H1 (cell line): ENCODE results near the gene PRKAR1B. TPM values are rescaled to one million over a fixed set of nuclear protein-coding genes. Genes with fewer than 3 reads are reported as not detected.

ENCODE experiments used
- CTCF ChIA-PET: fragments of 300-600 bp; sonication (Branson Sonifier 250); formaldehyde crosslinking; loops from one replicate; lab custom pipeline; 2021; ENCODE audit not compliant: partially characterized antibody; lab: Charles Lee
- POLR2A ChIA-PET: fragments of 300-600 bp; sonication (Branson Sonifier 250); formaldehyde crosslinking; loops from one replicate; lab custom pipeline; 2021; ENCODE audit warnings: inconsistent platforms; ENCODE audit not compliant: partially characterized antibody; lab: Charles Lee
- DNase-seq, 2 experiments: peaks; one replicate each; pipeline versions ENCODE4 v3.0.0 to v3.0.0-alpha.2; 2010 to 2022; ENCODE audit warnings: low spot score in 2 of 2, low read depth in 1 of 2, mixed read lengths in 1 of 2
- FAIRE-seq: peaks from 2 replicates; lab custom pipeline; 2011; peaks lifted over from hg19 to GRCh38; lab: Jason Lieb, UNC
- H2AFZ ChIP-seq: 2 replicates; pipeline ENCODE4 v1.8.1; 2012; ENCODE audit warnings: low read length, inconsistent platforms
- H2AK5ac ChIP-seq: 2 replicates; pipeline ENCODE4 v1.6.1; 2013; ENCODE audit warnings: low read depth, low read length
- H2BK120ac ChIP-seq: replicated peaks from 2 replicates; pipeline ENCODE3; 2013; ENCODE audit warnings: low read depth, low read length, inconsistent platforms
- H2BK12ac ChIP-seq: 2 replicates; pipeline ENCODE4 v1.6.1; 2013; ENCODE audit warnings: low read depth, low read length
- H2BK15ac ChIP-seq: 2 replicates; pipeline ENCODE4 v1.6.1; 2013; ENCODE audit warnings: low read length
- H2BK20ac ChIP-seq: 2 replicates; pipeline ENCODE4 v1.6.1; 2013; ENCODE audit warnings: low read length
- H2BK5ac ChIP-seq: 2 replicates; pipeline ENCODE4 v1.6.1; 2013; ENCODE audit warnings: low read depth, low read length
- H3K14ac ChIP-seq: 2 replicates; pipeline ENCODE4 v1.6.1; 2013; ENCODE audit warnings: inconsistent platforms; ENCODE audit not compliant: insufficient read length
- H3K18ac ChIP-seq: 2 replicates; pipeline ENCODE4 v1.6.1; 2013; ENCODE audit warnings: low read length; ENCODE audit errors: extremely low read depth
- H3K23ac ChIP-seq: 2 replicates; pipeline ENCODE4 v1.6.1; 2013; ENCODE audit warnings: inconsistent platforms; ENCODE audit not compliant: insufficient read length
- H3K23me2 ChIP-seq: 2 replicates; pipeline ENCODE4 v1.6.1; 2013; ENCODE audit warnings: low read depth, low read length
- H3K27ac ChIP-seq: 2 replicates; pipeline ENCODE4 v1.6.1; 2011; ENCODE audit warnings: low read depth, low read length, inconsistent platforms
- H3K27me3 ChIP-seq, 4 experiments: replicated peaks in 1 of 4; 1 replicate in 1 of 4; 2 replicates in 3 of 4; pipeline versions ENCODE4 v1.6.1 to v1.8.1; 2011 to 2013; ENCODE audit warnings: low read length in 3 of 4, mild to moderate bottlenecking in 3 of 4, inconsistent platforms in 2 of 4, mixed read lengths in 2 of 4, moderate library complexity in 1 of 4; ENCODE audit not compliant: control insufficient read depth in 3 of 4, insufficient read depth in 3 of 4; ENCODE audit errors: extremely low read depth in 1 of 4
- H3K36me3 ChIP-seq, 4 experiments: 2 replicates each; pipeline versions ENCODE4 v1.6.1 to v1.8.1; 2011 to 2013; ENCODE audit warnings: mild to moderate bottlenecking in 4 of 4, low read length in 3 of 4, moderate library complexity in 2 of 4, control low read depth in 1 of 4, inconsistent platforms in 1 of 4; ENCODE audit not compliant: insufficient read depth in 4 of 4, control insufficient read depth in 2 of 4
- H3K4ac ChIP-seq: replicated peaks from 2 replicates; pipeline ENCODE3; 2013; ENCODE audit warnings: low read length, low read depth, mixed read lengths, inconsistent platforms; ENCODE audit not compliant: insufficient read length
- H3K4me1 ChIP-seq, 4 experiments: replicated peaks in 1 of 4; 1 replicate in 1 of 4; 2 replicates in 3 of 4; pipeline versions ENCODE4 v1.6.1 to v1.8.1; 2011 to 2013; ENCODE audit warnings: low read length in 3 of 4, inconsistent platforms in 2 of 4, mixed read lengths in 1 of 4; ENCODE audit not compliant: insufficient read depth in 4 of 4, control insufficient read depth in 3 of 4
- H3K4me2 ChIP-seq, 2 experiments: 2 replicates each; pipeline versions ENCODE4 v1.6.1 to v1.8.1; 2011 to 2013; ENCODE audit warnings: low read depth in 2 of 2, low read length in 2 of 2, control low read depth in 1 of 2, inconsistent platforms in 1 of 2, mild to moderate bottlenecking in 1 of 2; ENCODE audit not compliant: insufficient read depth in 1 of 2
- H3K4me3 ChIP-seq, 4 experiments: fragments of 200-600, 300-600 bp in 1 of 4; sonication (generic), shearing (Covaris generic), sonication (Bioruptor Twin) in 1 of 4; 2 replicates each; pipeline versions ENCODE4 v1.5.1 to v1.8.1; 2011 to 2016; ENCODE audit warnings: low read length in 4 of 4, low read depth in 3 of 4, control low read depth in 2 of 4, inconsistent platforms in 2 of 4, mild to moderate bottlenecking in 2 of 4, mixed read lengths in 1 of 4, moderate library complexity in 1 of 4; ENCODE audit not compliant: insufficient read depth in 2 of 4; ENCODE audit errors: extremely low read depth in 1 of 4
- H3K56ac ChIP-seq: replicated peaks from 2 replicates; pipeline ENCODE3; 2013; ENCODE audit warnings: low read depth, mild to moderate bottlenecking, mixed read lengths, low read length, inconsistent platforms; ENCODE audit not compliant: insufficient read length
- H3K79me1 ChIP-seq: 2 replicates; pipeline ENCODE4 v1.6.1; 2013; ENCODE audit warnings: low read depth, low read length, control low read depth
- H3K79me2 ChIP-seq, 2 experiments: 2 replicates each; pipeline versions ENCODE4 v1.6.1 to v1.8.1; 2012 to 2013; ENCODE audit warnings: low read length in 2 of 2, mild to moderate bottlenecking in 2 of 2, inconsistent platforms in 1 of 2; ENCODE audit not compliant: insufficient read depth in 2 of 2, control insufficient read depth in 1 of 2
- H3K9ac ChIP-seq, 4 experiments: replicated peaks in 1 of 4; 1 replicate in 1 of 4; 2 replicates in 3 of 4; pipeline versions ENCODE4 v1.6.1 to v1.8.1; 2011 to 2013; ENCODE audit warnings: low read depth in 3 of 4, low read length in 3 of 4, control low read depth in 2 of 4, mild to moderate bottlenecking in 2 of 4, moderate library complexity in 2 of 4, inconsistent platforms in 1 of 4; ENCODE audit errors: extremely low read depth in 1 of 4
- H3K9me3 ChIP-seq, 2 experiments: 2 replicates each; pipeline versions ENCODE4 v1.6.1 to v1.8.1; 2012 to 2013; ENCODE audit warnings: mild to moderate bottlenecking in 2 of 2, moderate library complexity in 2 of 2, control low read depth in 1 of 2, inconsistent platforms in 1 of 2, low read depth in 1 of 2, low read length in 1 of 2, mixed read lengths in 1 of 2; ENCODE audit not compliant: insufficient read depth in 2 of 2
- H4K20me1 ChIP-seq, 2 experiments: replicated peaks in 1 of 2; 2 replicates each; pipeline versions ENCODE3 to v1.8.1; 2011 to 2013; ENCODE audit warnings: inconsistent platforms in 2 of 2, low read length in 2 of 2, mild to moderate bottlenecking in 1 of 2; ENCODE audit not compliant: insufficient read depth in 2 of 2, control insufficient read depth in 1 of 2
- H4K5ac ChIP-seq: 2 replicates; pipeline ENCODE4 v1.6.1; 2013; ENCODE audit warnings: low read length, low read depth, mixed read lengths, inconsistent platforms; ENCODE audit not compliant: insufficient read length
- H4K8ac ChIP-seq: 2 replicates; pipeline ENCODE4 v1.8.0; 2013; ENCODE audit warnings: mild to moderate bottlenecking, moderate library complexity, low read length, inconsistent platforms; ENCODE audit not compliant: insufficient read depth; ENCODE audit errors: extremely low read depth
- H4K91ac ChIP-seq: replicated peaks from 2 replicates; pipeline ENCODE3; 2013; ENCODE audit warnings: low read length, mixed read lengths, inconsistent platforms; ENCODE audit not compliant: insufficient read length
- BACH1 ChIP-seq: IDR thresholded peaks from 2 replicates; pipeline ENCODE4 v1.6.1; 2012; ENCODE audit warnings: low read length, improper control_type of control experiment
- CEBPB ChIP-seq: IDR thresholded peaks from 2 replicates; pipeline ENCODE4 v1.6.1; 2012; ENCODE audit warnings: low read depth, low read length
- CREB1 ChIP-seq: IDR thresholded peaks from 2 replicates; pipeline ENCODE4 v1.6.1; 2012; ENCODE audit warnings: inconsistent platforms
- CTBP2 ChIP-seq: IDR thresholded peaks from 2 replicates; pipeline ENCODE4 v1.7.0; 2011; ENCODE audit warnings: borderline replicate concordance, mild to moderate bottlenecking, moderate library complexity, mixed read lengths, low read length; ENCODE audit not compliant: insufficient read depth, insufficient read length
- EGR1 ChIP-seq: IDR thresholded peaks from 2 replicates; pipeline ENCODE4 v1.6.1; 2011; ENCODE audit warnings: low read depth, low read length, borderline replicate concordance
- GABPA ChIP-seq: IDR thresholded peaks from 2 replicates; pipeline ENCODE4 v1.6.1; 2011; ENCODE audit warnings: mild to moderate bottlenecking, low read length, moderate library complexity, borderline replicate concordance; ENCODE audit not compliant: insufficient read depth
- JUN ChIP-seq: IDR thresholded peaks from 2 replicates; pipeline ENCODE4 v1.6.1; 2011; ENCODE audit warnings: low read depth, mild to moderate bottlenecking, improper control_type of control experiment, low read length
- NRF1 ChIP-seq: IDR thresholded peaks from 2 replicates; pipeline ENCODE4 v1.6.1; 2011; ENCODE audit warnings: mild to moderate bottlenecking, low read depth, low read length, improper control_type of control experiment
- RBBP5 ChIP-seq: IDR thresholded peaks from 2 replicates; pipeline ENCODE4 v1.7.1; 2012; ENCODE audit warnings: low read depth, mild to moderate bottlenecking, inconsistent platforms, low read length, moderate library complexity, borderline replicate concordance
- SP1 ChIP-seq: IDR thresholded peaks from 2 replicates; pipeline ENCODE4 v1.6.1; 2011; ENCODE audit warnings: low read depth, low read length
- ZNF274 ChIP-seq: IDR thresholded peaks from 2 replicates; pipeline ENCODE4 v1.7.0; 2012; ENCODE audit warnings: low read length, borderline replicate concordance; ENCODE audit errors: extremely low read depth
- WGBS, 2 experiments: shearing (Covaris generic) in 1 of 2; methylation state at CpG; one replicate each; pipeline versions ENCODE4 v1.1.6 to v1.1.7; 2013 to 2015; ENCODE audit warnings: low lambda C conversion rate in 2 of 2, mixed read lengths in 2 of 2, inconsistent platforms in 1 of 2, low coverage in 1 of 2, missing lambda C conversion rate in 1 of 2; ENCODE audit not compliant: insufficient replicate concordance in 2 of 2, insufficient coverage in 1 of 2, insufficient read length in 1 of 2; ENCODE audit errors: extremely low coverage in 1 of 2, missing lambda C conversion rate in 1 of 2; 5-methylcytosine and 5-hydroxymethylcytosine counted together
- polyA plus RNA-seq, 7 experiments: library from polyadenylated mRNA; depleted of rRNA in 3 of 7; stranded (reverse) in 5 of 7; unstranded in 2 of 7; fragments of >200 nt in 5 of 7; fragments of 200-250 nt in 2 of 7; gene quantifications; 1 replicate in 5 of 7; 2 replicates in 1 of 7; 4 replicates in 1 of 7; pipeline versions ENCODE4 v1.2.1 to v1.2.3, GENCODE V29; 2011 to 2013; ENCODE audit warnings: missing spikeins in 2 of 7, mixed read lengths in 2 of 7
- total RNA-seq: library from RNA; stranded (reverse); fragmentation: NEBNext Ultra II Directional; extraction: Animal tissue kit (Norgen Biotek cat#: 25700); gene quantifications from 2 replicates; pipeline ENCODE4 v1.2.1, GENCODE V29; 2021
- TF ChIP-seq, protein P1 (sequence below): IDR thresholded peaks from 2 replicates; pipeline ENCODE4 v1.6.1; 2011; ENCODE audit warnings: low read length, improper control_type of control experiment

The PRKAR1B gene
- total and polyA plus RNA-seq, 2 of the 8 experiments (the other 6 are each of a cell fraction or from before 2014, with no cell fraction given): 12.3 to 55.7 TPM

- no peak overlapping the region for H2BK20ac ChIP-seq
- no peak overlapping the region for H3K4me3 ChIP-seq
- no peaks in the 10 kb centered on the region for H3K79me2 ChIP-seq
- no peaks in the 10 kb centered on the region for H3K79me1 ChIP-seq
- H3K9ac ChIP-seq: no peak overlapping the region
- peaks cover 0 to 5% (median under 1%) of the 10 kb centered on the region in 4 experiments; a peak in 2 of 7 replicates for H3K4me1 ChIP-seq
- H4K91ac ChIP-seq: no peak overlapping the region
- ChIA-PET POLR2A (interaction anchor here (0.8 to 1.5 kb wide), 2 partner anchors 103 to 201 kb away, joined by 3 read pairs; partner anchors contain the start of gene GET4), CTCF (interaction anchor here (0.5 to 6.3 kb wide), 25 partner anchors 11 to 493 kb away, joined by 3 to 35 read pairs (median 3); no protein-coding TSS in a partner anchor)
- no peak overlapping the region for H3K23ac ChIP-seq
- H4K20me1 ChIP-seq: peaks cover 5% of the 10 kb centered on the region in 2 experiments
- H4K5ac ChIP-seq: no peak overlapping the region
- H3K18ac ChIP-seq: no peak overlapping the region
- H2AFZ ChIP-seq: no peak overlapping the region
- H3K4me2 ChIP-seq: no peak overlapping the region
- H2BK15ac ChIP-seq: no peak overlapping the region
- no peak overlapping the region for H3K56ac ChIP-seq
- H3K23me2 ChIP-seq: no peaks in the 10 kb centered on the region
- 0 out of 2 replicates have a peak overlapping the region, but pooled peaks have one; percentile 17 for H2BK12ac ChIP-seq
- WGBS, 2 experiments: 91% methylated on average over 32 of the region's 32 CpGs; no CpG with 5 or more reads in 1 of the 2 experiments
- no peak overlapping the region for H2AK5ac ChIP-seq
- FAIRE-seq (no peak), DNase-seq (no peak)
- no peaks in the 10 kb centered on the region for H3K27me3 ChIP-seq
- no peak overlapping the region for H2BK5ac ChIP-seq
- H4K8ac ChIP-seq: peak overlapping the region; percentile 57
- H3K27ac ChIP-seq: no peak overlapping the region
- no peak overlapping the region for H2BK120ac ChIP-seq
- no peak overlapping the region for H3K14ac ChIP-seq
- no peak overlapping the region for H3K4ac ChIP-seq
- peaks cover 2 to 17% (median 13%) of the 10 kb centered on the region in 4 experiments; a peak in 6 of 8 replicates for H3K36me3 ChIP-seq
- H3K9me3 ChIP-seq: no peaks in the 10 kb centered on the region
- TF ChIP-seq SP1 (no peak), CREB1 (no peak), CTBP2 (no peak), CEBPB (no peak), RBBP5 (no peak), NRF1 (no peak), EGR1 (no peak), BACH1 (no peak), JUN (no peak), ZNF274 (no peak), GABPA (no peak)
- TF ChIP-seq, protein P1, sequence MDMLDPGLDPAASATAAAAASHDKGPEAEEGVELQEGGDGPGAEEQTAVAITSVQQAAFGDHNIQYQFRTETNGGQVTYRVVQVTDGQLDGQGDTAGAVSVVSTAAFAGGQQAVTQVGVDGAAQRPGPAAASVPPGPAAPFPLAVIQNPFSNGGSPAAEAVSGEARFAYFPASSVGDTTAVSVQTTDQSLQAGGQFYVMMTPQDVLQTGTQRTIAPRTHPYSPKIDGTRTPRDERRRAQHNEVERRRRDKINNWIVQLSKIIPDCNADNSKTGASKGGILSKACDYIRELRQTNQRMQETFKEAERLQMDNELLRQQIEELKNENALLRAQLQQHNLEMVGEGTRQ: no peak
Observed at GRCh38 chr7:772861-773621, 46.0 kb upstream of the PRKAR1B start.
